GM10266 (cell line): ENCODE measurements around the gene CCDC7.

Experiments used
- DNase-seq: peaks from one replicate; pipeline ENCODE4 v3.0.0; 2012; ENCODE audit errors: extremely low spot score
- CTCF ChIP-seq: IDR thresholded peaks from 2 replicates; pipeline ENCODE4 v1.5.1; 2012; ENCODE audit warnings: mild to moderate bottlenecking, low read depth; ENCODE audit not compliant: control insufficient read depth, insufficient read depth; ENCODE audit errors: missing control alignments

Gene CCDC7

GRCh38 chr10:32419615-32420014 is 26.3 kb upstream of the CCDC7 start:
- no peak for DNase-seq
- TF ChIP-seq CTCF, result no peak

DNA sequence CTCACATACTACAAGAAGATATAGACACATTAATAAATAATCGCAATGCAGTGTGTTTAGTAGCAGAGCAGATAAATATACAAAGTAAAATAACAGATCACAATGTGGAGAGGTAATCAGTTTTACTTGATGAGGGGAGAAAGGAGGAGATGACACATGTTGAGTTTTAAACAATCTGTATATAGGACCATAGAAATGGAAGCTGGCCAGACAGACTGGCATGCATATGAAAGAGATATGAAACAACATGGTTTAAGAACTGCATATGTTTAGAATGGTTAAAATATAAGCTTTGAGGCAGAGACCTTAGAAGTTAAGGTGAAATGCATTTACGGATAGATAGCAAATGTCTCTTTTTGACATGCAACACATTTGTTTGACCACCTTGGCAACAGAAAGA is 19.8 kb upstream of the CCDC7 start:
- no peak for TF ChIP-seq CTCF
- no peak for DNase-seq

GRCh38 chr10:32433542-32433941 is 12.4 kb upstream of the CCDC7 start:
- no peak for TF ChIP-seq CTCF
- DNase-seq, result no peak

GRCh38 chr10:32436215-32436614 is 9.7 kb upstream of the CCDC7 start:
- no peak for DNase-seq
- no peak for TF ChIP-seq CTCF

DNA sequence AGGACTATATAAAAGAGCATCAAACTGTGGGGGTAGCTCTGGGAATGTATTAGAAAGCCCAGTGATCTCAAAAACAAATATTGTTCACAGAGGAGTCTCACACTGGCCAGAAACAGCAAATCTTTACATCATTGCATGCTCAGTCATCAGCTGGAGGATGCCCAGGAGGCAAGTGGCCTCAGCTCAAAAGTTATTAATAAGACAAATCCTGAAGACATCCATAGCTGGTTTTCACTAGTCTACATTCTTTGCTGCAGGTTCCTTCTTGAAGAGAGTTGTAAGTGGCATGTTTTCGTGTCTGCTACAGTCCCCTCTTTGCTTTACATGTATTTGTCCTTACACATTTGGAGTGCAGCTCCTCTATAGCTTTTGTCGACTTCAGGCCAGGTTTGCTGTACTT is 8.6 kb upstream of the CCDC7 start:
- no peak for DNase-seq
- no peak for TF ChIP-seq CTCF

GRCh38 chr10:32445036-32445435 is 904 bp upstream of the CCDC7 start:
- no peak for DNase-seq
- no peak for TF ChIP-seq CTCF

GRCh38 chr10:32446536-32447406 is 831 bp downstream of the CCDC7 start:
- no peak for DNase-seq
- TF ChIP-seq CTCF, result no peak
